ENCODE results near the gene KRT15.

DNA sequence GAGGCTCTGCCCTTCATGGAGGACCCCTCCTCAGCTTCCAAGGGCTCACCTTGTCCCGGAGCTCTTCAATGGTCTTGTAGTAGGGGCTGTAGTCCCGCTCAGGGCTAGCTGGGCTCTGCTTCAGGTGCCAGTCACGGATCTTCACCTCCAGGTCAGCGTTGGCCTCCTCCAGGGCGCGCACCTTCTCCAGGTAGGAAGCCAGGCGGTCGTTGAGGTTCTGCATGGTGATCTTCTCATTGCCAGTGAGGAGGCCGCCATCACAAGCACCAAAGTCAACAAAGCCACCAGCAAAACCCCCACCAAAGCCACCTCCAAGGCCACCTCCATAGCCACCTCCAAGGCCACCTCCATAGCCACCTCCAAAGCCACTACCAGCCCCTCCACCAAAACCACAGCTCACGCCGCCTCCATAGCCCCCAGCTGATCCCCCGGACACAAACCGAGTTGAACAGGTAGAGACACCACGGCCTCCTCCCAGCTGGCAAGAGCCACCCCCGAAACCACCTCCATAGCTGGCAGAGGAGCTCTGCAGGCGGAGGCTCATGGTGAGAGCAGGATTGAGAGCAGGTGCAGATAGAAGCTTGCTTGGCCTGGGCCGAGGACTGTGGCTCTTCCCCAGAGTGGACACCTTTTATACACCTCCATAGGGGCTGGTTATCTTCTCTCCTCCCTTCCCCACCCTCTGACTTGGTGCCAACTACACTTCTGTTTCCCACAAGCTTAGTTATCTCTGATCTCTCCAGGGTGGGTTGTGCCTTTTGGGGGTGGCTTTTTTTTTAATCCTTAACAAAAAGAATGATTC lies 13.5 kb downstream of the KRT15 start, which contains the start of gene KRT13:
- TF ChIP-seq, protein P1, sequence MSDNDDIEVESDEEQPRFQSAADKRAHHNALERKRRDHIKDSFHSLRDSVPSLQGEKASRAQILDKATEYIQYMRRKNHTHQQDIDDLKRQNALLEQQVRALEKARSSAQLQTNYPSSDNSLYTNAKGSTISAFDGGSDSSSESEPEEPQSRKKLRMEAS (CRISPR knock-in tag; IDR thresholded peaks at IDR 0.05): no peak
- TF ChIP-seq FIP1L1 (IDR thresholded peaks at IDR 0.05; ENCODE audit: low read depth, low read length, poor library complexity, severe bottlenecking): no peak
- TF ChIP-seq NR3C1 (CRISPR knock-in tag; IDR thresholded peaks at IDR 0.05): no peak
- TF ChIP-seq, protein P2, sequence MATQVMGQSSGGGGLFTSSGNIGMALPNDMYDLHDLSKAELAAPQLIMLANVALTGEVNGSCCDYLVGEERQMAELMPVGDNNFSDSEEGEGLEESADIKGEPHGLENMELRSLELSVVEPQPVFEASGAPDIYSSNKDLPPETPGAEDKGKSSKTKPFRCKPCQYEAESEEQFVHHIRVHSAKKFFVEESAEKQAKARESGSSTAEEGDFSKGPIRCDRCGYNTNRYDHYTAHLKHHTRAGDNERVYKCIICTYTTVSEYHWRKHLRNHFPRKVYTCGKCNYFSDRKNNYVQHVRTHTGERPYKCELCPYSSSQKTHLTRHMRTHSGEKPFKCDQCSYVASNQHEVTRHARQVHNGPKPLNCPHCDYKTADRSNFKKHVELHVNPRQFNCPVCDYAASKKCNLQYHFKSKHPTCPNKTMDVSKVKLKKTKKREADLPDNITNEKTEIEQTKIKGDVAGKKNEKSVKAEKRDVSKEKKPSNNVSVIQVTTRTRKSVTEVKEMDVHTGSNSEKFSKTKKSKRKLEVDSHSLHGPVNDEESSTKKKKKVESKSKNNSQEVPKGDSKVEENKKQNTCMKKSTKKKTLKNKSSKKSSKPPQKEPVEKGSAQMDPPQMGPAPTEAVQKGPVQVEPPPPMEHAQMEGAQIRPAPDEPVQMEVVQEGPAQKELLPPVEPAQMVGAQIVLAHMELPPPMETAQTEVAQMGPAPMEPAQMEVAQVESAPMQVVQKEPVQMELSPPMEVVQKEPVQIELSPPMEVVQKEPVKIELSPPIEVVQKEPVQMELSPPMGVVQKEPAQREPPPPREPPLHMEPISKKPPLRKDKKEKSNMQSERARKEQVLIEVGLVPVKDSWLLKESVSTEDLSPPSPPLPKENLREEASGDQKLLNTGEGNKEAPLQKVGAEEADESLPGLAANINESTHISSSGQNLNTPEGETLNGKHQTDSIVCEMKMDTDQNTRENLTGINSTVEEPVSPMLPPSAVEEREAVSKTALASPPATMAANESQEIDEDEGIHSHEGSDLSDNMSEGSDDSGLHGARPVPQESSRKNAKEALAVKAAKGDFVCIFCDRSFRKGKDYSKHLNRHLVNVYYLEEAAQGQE (IDR thresholded peaks at IDR 0.05; ENCODE audit: borderline replicate concordance): no peak
- TF ChIP-seq, protein P2 (CRISPR knock-in tag; IDR thresholded peaks at IDR 0.05; ENCODE audit: low read depth): no peak
- TF ChIP-seq POU5F1 (IDR thresholded peaks at IDR 0.05; ENCODE audit: borderline replicate concordance, low read depth, low read length, partially characterized antibody): no peak
- TF ChIP-seq POLR2H (tag; IDR thresholded peaks at IDR 0.05; ENCODE audit: low read depth): no peak
- TF ChIP-seq, protein P3, sequence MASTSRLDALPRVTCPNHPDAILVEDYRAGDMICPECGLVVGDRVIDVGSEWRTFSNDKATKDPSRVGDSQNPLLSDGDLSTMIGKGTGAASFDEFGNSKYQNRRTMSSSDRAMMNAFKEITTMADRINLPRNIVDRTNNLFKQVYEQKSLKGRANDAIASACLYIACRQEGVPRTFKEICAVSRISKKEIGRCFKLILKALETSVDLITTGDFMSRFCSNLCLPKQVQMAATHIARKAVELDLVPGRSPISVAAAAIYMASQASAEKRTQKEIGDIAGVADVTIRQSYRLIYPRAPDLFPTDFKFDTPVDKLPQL (IDR thresholded peaks at IDR 0.05; ENCODE audit: extremely low read depth, insufficient read length): no peak
- TF ChIP-seq, protein P4, sequence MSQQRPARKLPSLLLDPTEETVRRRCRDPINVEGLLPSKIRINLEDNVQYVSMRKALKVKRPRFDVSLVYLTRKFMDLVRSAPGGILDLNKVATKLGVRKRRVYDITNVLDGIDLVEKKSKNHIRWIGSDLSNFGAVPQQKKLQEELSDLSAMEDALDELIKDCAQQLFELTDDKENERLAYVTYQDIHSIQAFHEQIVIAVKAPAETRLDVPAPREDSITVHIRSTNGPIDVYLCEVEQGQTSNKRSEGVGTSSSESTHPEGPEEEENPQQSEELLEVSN (IDR thresholded peaks at IDR 0.05; ENCODE audit: borderline replicate concordance in 1 of 2, extremely low read depth in 1 of 2, insufficient read depth in 1 of 2, insufficient read length in 1 of 2, low read depth in 1 of 2, low read length in 1 of 2, poor library complexity in 1 of 2, severe bottlenecking in 1 of 2): no peak
- no peak for TF ChIP-seq SAFB2 (IDR thresholded peaks at IDR 0.05; ENCODE audit: borderline replicate concordance, low read depth, low read length, severe bottlenecking)
- TF ChIP-seq ZNF311 (CRISPR knock-in tag; IDR thresholded peaks at IDR 0.05): no peak
